H1 (cell line): ENCODE results near the gene PDZRN3. TPM values are rescaled to one million over a fixed set of nuclear protein-coding genes. Genes with fewer than 3 reads are reported as not detected.

Experiments used
- HDAC2 ChIP-seq, 2 experiments: fragments of 300-600 bp in 1 of 2; sonication (generic) in 1 of 2; IDR thresholded peaks; 2 replicates each; pipeline ENCODE4 v1.6.1; 2011 to 2012; ENCODE audit warnings: low read depth in 2 of 2, low read length in 2 of 2, mild to moderate bottlenecking in 2 of 2, moderate library complexity in 2 of 2, borderline replicate concordance in 1 of 2, inconsistent platforms in 1 of 2
- KDM1A ChIP-seq: fragments of 200-600, 300-600 bp; sonication (generic); IDR thresholded peaks from 2 replicates; pipeline ENCODE4 v1.7.1; 2016; ENCODE audit warnings: mild to moderate bottlenecking, low read length, borderline replicate concordance
- polyA plus RNA-seq, 7 experiments: library from polyadenylated mRNA; depleted of rRNA in 3 of 7; stranded (reverse) in 5 of 7; unstranded in 2 of 7; fragments of >200 nt in 5 of 7; fragments of 200-250 nt in 2 of 7; gene quantifications; 1 replicate in 5 of 7; 2 replicates in 1 of 7; 4 replicates in 1 of 7; pipeline versions ENCODE4 v1.2.1 to v1.2.3, GENCODE V29; 2011 to 2013; ENCODE audit warnings: missing spikeins in 2 of 7, mixed read lengths in 2 of 7
- total RNA-seq: library from RNA; stranded (reverse); fragmentation: NEBNext Ultra II Directional; extraction: Animal tissue kit (Norgen Biotek cat#: 25700); gene quantifications from 2 replicates; pipeline ENCODE4 v1.2.1, GENCODE V29; 2021

Gene PDZRN3
- total and polyA plus RNA-seq, 2 of the 8 experiments (the other 6 are each of a cell fraction or from before 2014, with no cell fraction given): 4.2 to 20.5 TPM

DNA sequence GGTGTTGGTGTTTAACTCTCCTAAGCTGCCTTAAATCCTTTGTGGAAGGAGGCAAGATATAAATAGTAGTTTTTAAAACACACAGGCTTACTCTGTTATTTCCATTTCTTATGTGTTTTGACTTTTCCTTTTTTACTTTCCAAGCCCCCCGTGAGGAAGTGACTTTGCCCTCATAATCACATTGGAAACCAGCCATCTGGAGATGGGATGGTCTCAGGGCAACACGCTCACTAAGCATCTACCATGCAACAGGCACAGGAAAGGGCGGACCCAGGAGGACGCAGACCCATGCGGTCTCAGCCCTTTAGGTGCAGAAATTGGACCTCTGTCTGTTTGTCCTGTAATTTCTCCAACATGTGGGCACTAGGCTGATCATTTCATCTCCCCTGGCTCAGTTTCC is 115.7 kb downstream of the PDZRN3 start (continued):
- TF ChIP-seq HDAC2 (IDR thresholded peaks at IDR 0.05; ENCODE audit: borderline replicate concordance in 1 of 2, low read depth in 2 of 2, low read length in 2 of 2): no peak
- no peak for TF ChIP-seq KDM1A
